ENCODE measurements around the gene GABPB1.

DNA sequence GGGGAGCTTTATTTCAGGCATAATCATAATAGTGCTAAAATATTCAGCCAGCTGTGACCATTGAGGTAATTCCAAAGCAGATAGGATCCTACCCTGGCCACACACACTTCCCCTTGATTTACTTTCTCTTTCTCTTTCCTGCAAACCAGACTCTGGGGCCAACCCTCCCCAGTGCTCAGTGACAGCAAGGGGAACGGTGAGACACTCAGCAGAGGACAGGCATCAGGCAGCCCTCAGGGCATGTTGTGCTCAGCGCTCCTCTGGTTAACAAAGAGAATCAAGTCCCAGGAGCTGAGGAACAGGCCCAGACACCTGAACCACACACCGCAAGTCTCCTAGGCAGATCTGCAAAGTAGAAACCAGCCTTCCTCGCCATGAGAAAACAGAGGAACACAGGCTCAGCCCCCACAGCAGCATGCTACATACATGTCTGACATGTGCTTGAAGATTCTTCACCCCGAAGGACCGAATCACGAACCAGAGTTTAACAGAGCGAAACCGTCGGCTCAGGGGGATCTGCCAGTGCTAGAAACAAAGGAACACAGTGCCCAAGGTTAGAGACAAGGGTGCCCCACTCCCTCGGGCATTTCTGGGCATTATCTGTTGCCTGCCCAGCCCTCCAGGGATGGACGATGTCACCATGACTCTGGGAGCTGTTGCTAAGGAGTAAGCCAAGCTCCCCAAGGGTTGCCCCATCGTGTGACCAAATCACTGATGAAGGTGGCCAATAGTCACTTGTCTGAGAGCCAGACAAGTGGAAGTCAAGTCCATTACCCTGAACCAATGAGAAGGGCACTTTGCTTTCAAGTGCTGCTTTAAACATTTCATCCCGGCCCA, 107.0 kb downstream of the GABPB1 start:
- TF ChIP-seq MXI1 (IDR thresholded peaks at IDR 0.05; ENCODE audit: low read depth, low read length), result no peak
- TF ChIP-seq CTCF (IDR thresholded peaks at IDR 0.05), result no peak
- no peak for TF ChIP-seq EZH2phosphoT487 (IDR thresholded peaks at IDR 0.05; ENCODE audit: borderline replicate concordance, low read depth)
- TF ChIP-seq MEF2A (IDR thresholded peaks at IDR 0.05; ENCODE audit: borderline replicate concordance, low read depth), result no peak
- no peak for TF ChIP-seq EP300 (IDR thresholded peaks at IDR 0.05; ENCODE audit: borderline replicate concordance in 1 of 2, low read depth in 1 of 2, low read length in 1 of 2)
- no peak for TF ChIP-seq TCF12 (IDR thresholded peaks at IDR 0.05)
- TF ChIP-seq ZBTB33 (IDR thresholded peaks at IDR 0.05; ENCODE audit: borderline replicate concordance, low read depth), result no peak
- no peak for TF ChIP-seq TAF1 (IDR thresholded peaks at IDR 0.05; ENCODE audit: borderline replicate concordance, low read depth, low read length)
- TF ChIP-seq SMC3 (IDR thresholded peaks at IDR 0.05; ENCODE audit: low read depth, low read length), result no peak
- no peak for TF ChIP-seq RFX5 (IDR thresholded peaks at IDR 0.05; ENCODE audit: low read length)
- no peak for TF ChIP-seq NRF1 (IDR thresholded peaks at IDR 0.05; ENCODE audit: low read depth, low read length)
- TF ChIP-seq TEAD4 (IDR thresholded peaks at IDR 0.05; ENCODE audit: borderline replicate concordance, insufficient read depth), result no peak
- no peak for TF ChIP-seq IRF3 (IDR thresholded peaks at IDR 0.05; ENCODE audit: low read depth, low read length)
